ENCODE measurements around the gene WWOX. TPM values are rescaled to one million over a fixed set of nuclear protein-coding genes. Genes with fewer than 3 reads are reported as not detected.

WWOX gene
- total and polyA plus RNA-seq, 2 donors (not counting 1 experiment from before 2014, with no cell fraction given), result 10.5 to 42.3 TPM

DNA sequence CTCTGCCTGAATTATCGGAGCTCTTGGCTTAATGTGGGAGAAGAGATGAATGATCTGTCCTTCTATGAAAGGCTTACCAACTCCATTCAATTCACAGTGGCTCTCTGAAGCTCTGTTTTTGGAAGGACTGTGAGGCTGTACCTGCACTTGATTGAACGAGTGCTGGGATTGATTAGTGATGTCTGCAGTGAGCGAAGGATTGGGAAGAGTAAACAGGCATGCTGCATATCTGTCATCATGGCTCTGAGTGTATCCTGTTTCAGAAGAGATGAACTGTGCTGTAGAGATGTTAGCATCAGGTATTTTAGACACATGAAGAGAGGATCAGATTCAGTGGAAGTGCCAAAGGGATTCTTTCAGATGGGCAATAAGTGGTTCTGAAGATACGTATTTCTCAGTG is 937.1 kb downstream of the WWOX start:
- TF ChIP-seq CTCF (IDR thresholded peaks at IDR 0.05), result no peak
- no peak for TF ChIP-seq EZH2 (IDR thresholded peaks at IDR 0.05; ENCODE audit: borderline replicate concordance, insufficient read depth, low read depth, low read length, poor library complexity, severe bottlenecking)
- H3K27ac Mint-ChIP-seq, result no peak overlapping the region
- no peak overlapping the region for H3K9ac ChIP-seq (ENCODE audit: low read length)
- WGBS (ENCODE audit: insufficient coverage), result 100% methylated on average over 3 of the region's 4 CpGs
- peaks cover 0 to 4% (median 0%) of the 10 kb centered on the region in 4 experiments for H3K27me3 ChIP-seq (replicated peaks in 1 of 4; ENCODE audit: control extremely low read depth in 1 of 4, control insufficient read depth in 3 of 4, insufficient read depth in 4 of 4, low read length in 3 of 4)
- no peaks in the 10 kb centered on the region for H3K4me1 ChIP-seq (ENCODE audit: control insufficient read depth in 2 of 2, insufficient read depth in 2 of 2, low read length in 2 of 2)
- H3K27me3 Mint-ChIP-seq, result no peaks in the 10 kb centered on the region
- no peak for ATAC-seq (ENCODE audit: low read depth)
- no peak for DNase-seq
- CTCF ChIA-PET, result no interaction called here
- no peak overlapping the region for H3K4me2 ChIP-seq (replicated peaks; ENCODE audit: low read depth, low read length, poor library complexity, severe bottlenecking)
- no peaks in the 10 kb centered on the region for H3K36me3 ChIP-seq (replicated peaks in 1 of 2; ENCODE audit: control extremely low read depth in 1 of 2, control insufficient read depth in 1 of 2, extremely low read depth in 1 of 2, insufficient read depth in 2 of 2, low read length in 1 of 2)
- H3K9me3 Mint-ChIP-seq (ENCODE audit: insufficient read depth), result peaks cover 3% of the 10 kb centered on the region
- no peaks in the 10 kb centered on the region for H4K20me1 ChIP-seq (ENCODE audit: control insufficient read depth, insufficient read depth, low read length, poor library complexity, severe bottlenecking)
- intact Hi-C loops (cut with micrococcal nuclease), result no loop called here
- H3K9me3 ChIP-seq (ENCODE audit: control extremely low read depth in 1 of 3, control insufficient read depth in 2 of 3, insufficient read depth in 1 of 3, low read length in 2 of 3), result peaks cover 0 to 7% (median 0%) of the 10 kb centered on the region in 3 donors
- no peak overlapping the region for H2AFZ ChIP-seq (ENCODE audit: insufficient read depth, low read depth, low read length, poor library complexity, severe bottlenecking)
- H3K4me1 Mint-ChIP-seq, result no peaks in the 10 kb centered on the region
- POLR2A ChIA-PET, result no interaction called here
- H3K27ac ChIP-seq (ENCODE audit: low read length in 2 of 2), result no peak overlapping the region
- no peaks in the 10 kb centered on the region for H3K79me2 ChIP-seq (ENCODE audit: control insufficient read depth, insufficient read depth, low read length)
- H3K4me3 ChIP-seq (ENCODE audit: control extremely low read depth in 1 of 5, extremely low read depth in 1 of 5, insufficient read depth in 1 of 5, low read depth in 2 of 5, low read length in 4 of 5), result no peak overlapping the region
- H3K4me3 Mint-ChIP-seq, result no peak overlapping the region

- H3K4me1 Mint-ChIP-seq, result no peaks in the 10 kb centered on the region
- no peak overlapping the region for H3K27ac Mint-ChIP-seq
- ChIA-PET CTCF (no interaction called here), POLR2A (no interaction called here)
- H3K9me3 Mint-ChIP-seq (ENCODE audit: insufficient read depth), result peaks cover 3% of the 10 kb centered on the region
- H3K27me3 Mint-ChIP-seq, result no peaks in the 10 kb centered on the region
- Histone ChIP-seq H3K9me3 (ENCODE audit: control extremely low read depth in 1 of 3, control insufficient read depth in 2 of 3, insufficient read depth in 1 of 3, low read length in 2 of 3) (peaks cover 0 to 7% (median 0%) of the 10 kb centered on the region in 3 donors), H3K79me2 (ENCODE audit: control insufficient read depth, insufficient read depth, low read length) (no peaks in the 10 kb centered on the region), H3K4me1 (ENCODE audit: control insufficient read depth in 2 of 2, insufficient read depth in 2 of 2, low read length in 2 of 2) (no peaks in the 10 kb centered on the region), H4K20me1 (ENCODE audit: control insufficient read depth, insufficient read depth, low read length, poor library complexity, severe bottlenecking) (no peaks in the 10 kb centered on the region), H3K9ac (ENCODE audit: low read length) (no peak overlapping the region), H2AFZ (ENCODE audit: insufficient read depth, low read depth, low read length, poor library complexity, severe bottlenecking) (no peak overlapping the region), H3K4me3 (ENCODE audit: control extremely low read depth in 1 of 5, extremely low read depth in 1 of 5, insufficient read depth in 1 of 5, low read depth in 2 of 5, low read length in 4 of 5) (no peak overlapping the region), H3K36me3 (replicated peaks in 1 of 2; ENCODE audit: control extremely low read depth in 1 of 2, control insufficient read depth in 1 of 2, extremely low read depth in 1 of 2, insufficient read depth in 2 of 2, low read length in 1 of 2) (no peaks in the 10 kb centered on the region), H3K4me2 (replicated peaks; ENCODE audit: low read depth, low read length, poor library complexity, severe bottlenecking) (no peak overlapping the region), H3K27ac (ENCODE audit: low read length in 2 of 2) (no peak overlapping the region), H3K27me3 (replicated peaks in 1 of 4; ENCODE audit: control extremely low read depth in 1 of 4, control insufficient read depth in 3 of 4, insufficient read depth in 4 of 4, low read length in 3 of 4) (peaks cover 0 to 4% (median 0%) of the 10 kb centered on the region in 4 experiments)
- TF ChIP-seq EZH2 (IDR thresholded peaks at IDR 0.05; ENCODE audit: borderline replicate concordance, insufficient read depth, low read depth, low read length, poor library complexity, severe bottlenecking) (no peak), CTCF (IDR thresholded peaks at IDR 0.05) (no peak)
- ATAC-seq (ENCODE audit: low read depth) (no peak), DNase-seq (no peak)
- intact Hi-C loops (cut with micrococcal nuclease), result no loop called here
- H3K4me3 Mint-ChIP-seq, result no peak overlapping the region
- WGBS (ENCODE audit: insufficient coverage), result 96% methylated on average over 4 of the region's 10 CpGs
These were observed 938.3 kb downstream of the WWOX start for GRCh38 chr16:79037521-79038373.
